Measurements from ENCODE around the gene CHD9.

GRCh38 chr16:53257001-53257400, 202.2 kb downstream of the CHD9 start:
- TF ChIP-seq CTCF (IDR thresholded peaks at IDR 0.05), result no peak
- TF ChIP-seq POLR2A (IDR thresholded peaks at IDR 0.05), result no peak
